PFSK-1 (cell line): ENCODE results near the gene CFAP299.

Experiments used
- FOXP2 ChIP-seq: optimal IDR thresholded peaks from 2 replicates; pipeline ENCODE3; 2011; ENCODE audit warnings: borderline replicate concordance, control low read depth, inconsistent platforms; ENCODE audit not compliant: insufficient read depth; ENCODE audit errors: extremely low read length, extremely low read depth
- POLR2AphosphoS5 ChIP-seq: IDR thresholded peaks from 2 replicates; pipeline ENCODE4 v1.6.1; 2012; ENCODE audit warnings: low read depth, mild to moderate bottlenecking, control low read depth, low read length, moderate library complexity
- SIN3A ChIP-seq: IDR thresholded peaks from 2 replicates; pipeline ENCODE4 v1.6.1; 2012; ENCODE audit warnings: mild to moderate bottlenecking, low read length, moderate library complexity, borderline replicate concordance; ENCODE audit not compliant: insufficient read depth
- TAF1 ChIP-seq: IDR thresholded peaks from 2 replicates; pipeline ENCODE4 v1.6.1; 2012; ENCODE audit warnings: low read length, control low read depth, borderline replicate concordance; ENCODE audit not compliant: insufficient read depth
- TF ChIP-seq, protein P1 (sequence below), 2 experiments: IDR thresholded peaks; 2 replicates each; pipeline versions ENCODE4 v1.6.1 to v1.8.0; 2011 to 2012; ENCODE audit warnings: low read depth in 2 of 2, low read length in 2 of 2, control low read depth in 1 of 2, inconsistent platforms in 1 of 2, mild to moderate bottlenecking in 1 of 2, moderate library complexity in 1 of 2; ENCODE audit not compliant: insufficient read depth in 1 of 2

Gene CFAP299

DNA sequence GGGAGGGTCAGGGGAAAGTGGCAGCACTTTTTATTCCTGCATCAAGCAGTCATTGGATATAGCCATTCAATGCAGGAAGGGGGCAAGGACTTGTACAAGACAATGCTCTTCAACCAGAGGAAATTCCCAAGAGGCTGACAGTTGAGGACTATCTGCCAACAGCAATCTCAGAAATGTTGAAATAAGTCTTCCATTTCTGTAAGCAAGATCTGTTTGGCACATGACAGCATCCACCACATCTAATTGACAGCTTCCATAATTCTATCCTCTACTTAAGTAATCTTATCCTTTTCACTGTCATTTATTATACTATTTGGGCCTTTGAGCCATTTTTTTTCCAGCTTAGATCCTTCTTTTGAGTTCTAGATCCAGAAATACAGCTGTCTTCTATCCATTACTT, 110.7 kb downstream of the CFAP299 start:
- TF ChIP-seq, protein P1, sequence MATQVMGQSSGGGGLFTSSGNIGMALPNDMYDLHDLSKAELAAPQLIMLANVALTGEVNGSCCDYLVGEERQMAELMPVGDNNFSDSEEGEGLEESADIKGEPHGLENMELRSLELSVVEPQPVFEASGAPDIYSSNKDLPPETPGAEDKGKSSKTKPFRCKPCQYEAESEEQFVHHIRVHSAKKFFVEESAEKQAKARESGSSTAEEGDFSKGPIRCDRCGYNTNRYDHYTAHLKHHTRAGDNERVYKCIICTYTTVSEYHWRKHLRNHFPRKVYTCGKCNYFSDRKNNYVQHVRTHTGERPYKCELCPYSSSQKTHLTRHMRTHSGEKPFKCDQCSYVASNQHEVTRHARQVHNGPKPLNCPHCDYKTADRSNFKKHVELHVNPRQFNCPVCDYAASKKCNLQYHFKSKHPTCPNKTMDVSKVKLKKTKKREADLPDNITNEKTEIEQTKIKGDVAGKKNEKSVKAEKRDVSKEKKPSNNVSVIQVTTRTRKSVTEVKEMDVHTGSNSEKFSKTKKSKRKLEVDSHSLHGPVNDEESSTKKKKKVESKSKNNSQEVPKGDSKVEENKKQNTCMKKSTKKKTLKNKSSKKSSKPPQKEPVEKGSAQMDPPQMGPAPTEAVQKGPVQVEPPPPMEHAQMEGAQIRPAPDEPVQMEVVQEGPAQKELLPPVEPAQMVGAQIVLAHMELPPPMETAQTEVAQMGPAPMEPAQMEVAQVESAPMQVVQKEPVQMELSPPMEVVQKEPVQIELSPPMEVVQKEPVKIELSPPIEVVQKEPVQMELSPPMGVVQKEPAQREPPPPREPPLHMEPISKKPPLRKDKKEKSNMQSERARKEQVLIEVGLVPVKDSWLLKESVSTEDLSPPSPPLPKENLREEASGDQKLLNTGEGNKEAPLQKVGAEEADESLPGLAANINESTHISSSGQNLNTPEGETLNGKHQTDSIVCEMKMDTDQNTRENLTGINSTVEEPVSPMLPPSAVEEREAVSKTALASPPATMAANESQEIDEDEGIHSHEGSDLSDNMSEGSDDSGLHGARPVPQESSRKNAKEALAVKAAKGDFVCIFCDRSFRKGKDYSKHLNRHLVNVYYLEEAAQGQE (IDR thresholded peaks at IDR 0.05; ENCODE audit: insufficient read depth in 1 of 2, low read depth in 2 of 2, low read length in 2 of 2): no peak
- TF ChIP-seq SIN3A (no peak), POLR2AphosphoS5 (no peak), TAF1 (no peak), FOXP2 (no peak)

DNA sequence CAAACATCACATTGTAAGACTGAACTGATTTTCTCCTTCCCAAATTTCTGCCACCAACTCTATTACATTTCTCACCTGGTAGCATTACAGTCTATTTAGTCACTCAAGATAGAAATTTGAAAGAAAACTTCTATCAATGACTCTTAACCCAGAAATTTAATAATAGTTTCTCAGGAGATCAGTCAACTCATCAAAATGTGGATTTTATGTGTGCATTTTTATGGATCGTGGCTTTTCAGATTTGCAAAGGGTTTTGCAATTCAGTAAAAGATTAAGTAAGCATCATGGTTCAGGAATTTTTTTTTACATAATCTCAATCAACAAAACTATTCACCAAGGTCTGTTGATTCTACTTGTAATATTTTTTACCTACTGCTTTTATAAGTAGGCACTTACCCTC, 111.1 kb downstream of the CFAP299 start:
- TF ChIP-seq, protein P1 (IDR thresholded peaks at IDR 0.05; ENCODE audit: insufficient read depth in 1 of 2, low read depth in 2 of 2, low read length in 2 of 2): no peak
- no peak for TF ChIP-seq POLR2AphosphoS5
- TF ChIP-seq FOXP2: no peak
- no peak for TF ChIP-seq SIN3A
- no peak for TF ChIP-seq TAF1

DNA sequence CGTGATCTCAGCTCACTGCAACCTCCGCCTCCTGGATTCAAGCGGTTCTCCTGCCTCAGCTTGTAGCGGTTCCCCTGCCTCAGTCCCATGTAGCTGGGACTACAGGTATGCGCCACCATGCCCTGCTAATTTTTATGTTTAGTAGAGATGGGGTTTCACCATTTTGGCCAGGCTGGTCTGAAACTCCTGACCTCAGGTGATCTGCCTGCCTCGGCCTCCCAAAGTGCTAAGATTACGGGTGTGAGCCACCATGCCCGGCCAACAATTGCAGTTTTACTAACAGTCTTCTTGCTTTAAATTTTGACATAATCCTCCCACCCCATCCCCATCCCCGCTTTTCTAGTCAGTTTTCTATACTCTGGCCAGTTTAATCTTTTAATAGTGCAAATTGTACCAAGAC, 112.0 kb downstream of the CFAP299 start:
- TF ChIP-seq SIN3A (no peak), FOXP2 (no peak), POLR2AphosphoS5 (no peak), TAF1 (no peak)
- TF ChIP-seq, protein P1 (IDR thresholded peaks at IDR 0.05; ENCODE audit: insufficient read depth in 1 of 2, low read depth in 2 of 2, low read length in 2 of 2): no peak

DNA sequence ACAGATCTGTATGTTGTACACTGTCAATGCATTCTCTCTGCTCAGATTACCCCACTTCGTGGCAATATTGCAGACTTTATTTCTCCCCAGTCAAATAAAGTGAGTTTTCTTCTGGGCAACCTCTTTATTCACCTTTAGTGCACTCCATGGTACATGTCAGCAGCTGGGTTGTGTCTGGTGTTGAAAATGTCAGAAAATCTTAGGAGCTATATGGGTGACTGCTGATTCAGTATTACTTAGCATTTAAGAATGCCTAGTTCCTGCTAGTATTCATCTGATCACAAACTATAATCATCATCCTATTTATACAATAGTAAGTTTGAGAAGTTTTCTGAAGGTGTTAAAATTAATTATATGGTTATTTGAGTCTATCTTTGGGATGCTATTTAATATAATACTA, 112.5 kb downstream of the CFAP299 start:
- TF ChIP-seq SIN3A (no peak), FOXP2 (no peak), POLR2AphosphoS5 (no peak), TAF1 (no peak)
- TF ChIP-seq, protein P1 (IDR thresholded peaks at IDR 0.05; ENCODE audit: insufficient read depth in 1 of 2, low read depth in 2 of 2, low read length in 2 of 2): no peak

DNA sequence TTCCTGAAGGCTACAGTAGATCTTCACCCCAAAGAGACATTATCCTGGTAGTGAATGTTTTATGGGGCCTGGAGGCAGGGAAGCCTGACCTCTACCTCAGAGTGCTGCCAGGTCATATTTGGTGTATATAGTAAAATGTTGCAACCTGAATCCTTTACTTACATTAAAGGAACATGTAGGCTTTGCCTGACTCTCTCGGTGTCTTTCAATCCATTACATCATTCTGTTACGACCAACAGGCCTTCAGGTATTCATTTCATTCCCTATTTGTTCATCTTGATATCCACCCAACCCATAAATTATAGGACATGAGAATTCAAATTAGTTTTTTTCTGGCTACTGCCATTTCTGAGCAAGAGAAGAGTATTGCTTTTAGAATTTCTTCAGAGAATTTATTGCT, 116.5 kb downstream of the CFAP299 start:
- TF ChIP-seq TAF1: no peak
- no peak for TF ChIP-seq FOXP2
- no peak for TF ChIP-seq POLR2AphosphoS5
